GM12873 (cell line): ENCODE data around the gene EIF1AD.

ENCODE experiments used
- CTCF ChIP-seq: IDR thresholded peaks from 2 replicates; pipeline ENCODE4 v1.5.1; 2012; ENCODE audit warnings: low read depth, mild to moderate bottlenecking, moderate library complexity, low read length, control low read depth; ENCODE audit not compliant: insufficient read depth; ENCODE audit errors: missing control alignments

EIF1AD gene

GRCh38 chr11:65968600-65969482, 33.1 kb downstream of the EIF1AD start:
- TF ChIP-seq CTCF, result no peak

- TF ChIP-seq CTCF, result no peak
Observed at GRCh38 chr11:65967329-65967934, 34.5 kb downstream of the EIF1AD start.

GRCh38 chr11:65965986-65966762, 35.8 kb downstream of the EIF1AD start:
- TF ChIP-seq CTCF, result no peak

GRCh38 chr11:65964906-65965305, 37.1 kb downstream of the EIF1AD start:
- TF ChIP-seq CTCF, result no peak

GRCh38 chr11:65962141-65962564, 39.8 kb downstream of the EIF1AD start:
- TF ChIP-seq CTCF, result no peak

GRCh38 chr11:65961267-65962140, 40.5 kb downstream of the EIF1AD start, which contains the start of gene SART1:
Gene SART1 (plus strand): TSS chr11:65961734. CDS start chr11:65961781, 47 bp downstream.
- TF ChIP-seq CTCF, result no peak
